ENCODE data around the gene RAI2.
A peak's percentile ranks its signal among the peaks of the same experiment; 100 is the strongest.

The RAI2 gene

GRCh38 chrX:17860811-17861488 lies at the start of gene RAI2:
Gene RAI2, minus strand, starts transcription at chrX:17861298. Its CDS starts 59,288 bp downstream, at chrX:17802010.
- DNase-seq: no peak

- no peak for DNase-seq
These were observed 27.3 kb upstream of the RAI2 start for GRCh38 chrX:17888421-17888820.

GRCh38 chrX:17882680-17883079 lies 21.6 kb upstream of the RAI2 start:
- DNase-seq: no peak

- DNase-seq: no peak
These were observed 17.1 kb upstream of the RAI2 start for GRCh38 chrX:17878028-17878670.

GRCh38 chrX:17876135-17876534 lies 15.0 kb upstream of the RAI2 start:
- no peak for DNase-seq

- no peak for DNase-seq
These were observed 8.5 kb upstream of the RAI2 start for GRCh38 chrX:17869580-17869979.

GRCh38 chrX:17861489-17862011 lies 452 bp upstream of the RAI2 start:
- no peak for DNase-seq

- no peak for DNase-seq
These were observed 818 bp downstream of the RAI2 start for GRCh38 chrX:17860179-17860780.

GRCh38 chrX:17859609-17860178 lies 1.4 kb downstream of the RAI2 start:
- no peak for DNase-seq

GRCh38 chrX:17854531-17854930 lies 6.6 kb downstream of the RAI2 start:
- no peak for DNase-seq

GRCh38 chrX:17854069-17854468 lies 7.0 kb downstream of the RAI2 start:
- DNase-seq: no peak

GRCh38 chrX:17851874-17852273 lies 9.2 kb downstream of the RAI2 start:
- DNase-seq: no peak

- no peak for DNase-seq
These were observed 12.4 kb downstream of the RAI2 start for GRCh38 chrX:17848545-17849265.

GRCh38 chrX:17846045-17846444 lies 15.1 kb downstream of the RAI2 start:
- DNase-seq: no peak

GRCh38 chrX:17844236-17844635 lies 16.9 kb downstream of the RAI2 start:
- DNase-seq: no peak

GRCh38 chrX:17842769-17843525 lies 18.2 kb downstream of the RAI2 start:
- peak; percentile 18 for DNase-seq

- no peak for DNase-seq
These were observed 21.8 kb downstream of the RAI2 start for GRCh38 chrX:17839269-17839668.

GRCh38 chrX:17836830-17837229 lies 24.3 kb downstream of the RAI2 start:
- no peak for DNase-seq

- no peak for DNase-seq
These were observed 27.1 kb downstream of the RAI2 start for GRCh38 chrX:17833954-17834353.

GRCh38 chrX:17831255-17831654 lies 29.8 kb downstream of the RAI2 start:
- no peak for DNase-seq

GRCh38 chrX:17830211-17830610 lies 30.9 kb downstream of the RAI2 start:
- DNase-seq: no peak

- DNase-seq: no peak
These were observed 31.5 kb downstream of the RAI2 start for GRCh38 chrX:17829566-17829965.

Measured in inflammatory macrophage treated with lipopolysaccharide for 4 hours (primary cell).